ENCODE data around the gene DAG1. TPM values are rescaled to one million over a fixed set of nuclear protein-coding genes. Genes with fewer than 3 reads are reported as not detected.
"Not testable (repeated sequence)": the region's sequence is repeated elsewhere in the genome, so short reads cannot be mapped to it uniquely, and the experiment has no call there.

Gene DAG1
- polyA plus RNA-seq, 1 of the 3 experiments (the other 2 are of a cell fraction), result 54.4 TPM

GRCh38 chr3:49496845-49497244 is 26.8 kb downstream of the DAG1 start:
- H3K9me3 ChIP-seq; H3K4me1 ChIP-seq (ENCODE audit: control insufficient read depth in 1 of 2, insufficient read depth in 2 of 2, low read depth in 1 of 2, low read length in 1 of 2); H3K4me2 ChIP-seq; H3K9ac ChIP-seq; H3K27me3 ChIP-seq (ENCODE audit: insufficient read depth); H3K4me3 ChIP-seq (ENCODE audit: low read depth in 2 of 2, low read length in 1 of 2); H4K20me1 ChIP-seq (ENCODE audit: insufficient read depth); H3K27ac ChIP-seq (ENCODE audit: low read depth in 2 of 2, low read length in 1 of 2); H2AFZ ChIP-seq (ENCODE audit: low read depth); H3K36me3 ChIP-seq (replicated peaks in 1 of 2; ENCODE audit: control insufficient read depth in 1 of 2, insufficient read depth in 2 of 2, low read length in 1 of 2); DNase-seq; H3K9me2 ChIP-seq; POLR2A ChIA-PET: not testable (repeated sequence)
- H3F3A ChIP-seq (replicated peaks; ENCODE audit: insufficient read depth), result peaks cover 27% of the 10 kb centered on the region
- H3K79me2 ChIP-seq (ENCODE audit: insufficient read depth), result peaks cover 17% of the 10 kb centered on the region; the same call in 1 of the 2 replicates
- 88% methylated on average over 4 of the region's 4 CpGs for WGBS (ENCODE audit: low lambda C conversion rate)
- CTCF ChIA-PET, result interaction anchor here (1.0 kb wide), 1 partner anchor 48 kb away, joined by 3 read pairs; no protein-coding TSS in a partner anchor

- Histone ChIP-seq H3K4me1 (ENCODE audit: control insufficient read depth in 1 of 2, insufficient read depth in 2 of 2, low read depth in 1 of 2, low read length in 1 of 2) (peaks cover 6 to 10% of the 10 kb centered on the region in 2 experiments; a peak in 2 of 4 replicates), H3K4me3 (ENCODE audit: low read depth in 2 of 2, low read length in 1 of 2) (no peak overlapping the region), H3K27ac (ENCODE audit: low read depth in 2 of 2, low read length in 1 of 2) (no peak overlapping the region), H3K79me2 (ENCODE audit: insufficient read depth) (peaks cover 19% of the 10 kb centered on the region; the same call in 1 of the 2 replicates), H2AFZ (ENCODE audit: low read depth) (no peak overlapping the region), H3K9me3 (no peaks in the 10 kb centered on the region), H3F3A (replicated peaks; ENCODE audit: insufficient read depth) (peaks cover 27% of the 10 kb centered on the region), H3K36me3 (replicated peaks in 1 of 2; ENCODE audit: control insufficient read depth in 1 of 2, insufficient read depth in 2 of 2, low read length in 1 of 2) (no peaks in the 10 kb centered on the region), H4K20me1 (ENCODE audit: insufficient read depth) (no peaks in the 10 kb centered on the region), H3K4me2 (no peak overlapping the region), H3K9me2 (no peaks in the 10 kb centered on the region), H3K27me3 (ENCODE audit: insufficient read depth) (no peaks in the 10 kb centered on the region), H3K9ac (no peak overlapping the region)
- CTCF ChIA-PET, result interaction anchor here (0.9 to 1.4 kb wide), 3 partner anchors 8 to 48 kb away, joined by 3 read pairs; no protein-coding TSS in a partner anchor
- WGBS (ENCODE audit: low lambda C conversion rate), result 96% methylated on average over 4 of the region's 4 CpGs
- TF ChIP-seq USF1 (IDR thresholded peaks at IDR 0.05; ENCODE audit: borderline replicate concordance, low read depth), result no peak
- TF ChIP-seq TCF12 (IDR thresholded peaks at IDR 0.05), result no peak
- TF ChIP-seq TEAD4 (IDR thresholded peaks at IDR 0.05; ENCODE audit: borderline replicate concordance, insufficient read depth), result no peak
- TF ChIP-seq EP300 (IDR thresholded peaks at IDR 0.05; ENCODE audit: borderline replicate concordance in 1 of 2, low read depth in 1 of 2, low read length in 1 of 2), result no peak
- TF ChIP-seq ELF1 (IDR thresholded peaks at IDR 0.05), result no peak
- no peak for TF ChIP-seq RCOR1 (IDR thresholded peaks at IDR 0.05; ENCODE audit: low read length)
- TF ChIP-seq YY1 (IDR thresholded peaks at IDR 0.05; ENCODE audit: low read depth), result no peak
- TF ChIP-seq ZBTB33 (IDR thresholded peaks at IDR 0.05; ENCODE audit: borderline replicate concordance, low read depth), result no peak
- no peak for TF ChIP-seq EZH2phosphoT487 (IDR thresholded peaks at IDR 0.05; ENCODE audit: borderline replicate concordance, low read depth)
- TF ChIP-seq RXRA (IDR thresholded peaks at IDR 0.05; ENCODE audit: borderline replicate concordance, low read depth), result no peak
- no peak for TF ChIP-seq USF2 (IDR thresholded peaks at IDR 0.05; ENCODE audit: borderline replicate concordance, low read depth, low read length)
- DNase-seq, result no peak
- POLR2A ChIA-PET, result no interaction called here
Measured at GRCh38 chr3:49497606-49498005, 27.5 kb downstream of the DAG1 start.

Data from SK-N-SH (cell line).